HEK293 (cell line): ENCODE data around the gene RAP1GAP.

ENCODE experiments used
- MEIS1 ChIP-seq: sonication (generic); formaldehyde crosslinking; IDR thresholded peaks from 2 replicates; pipeline ENCODE4 v1.8.1; 2022; ENCODE audit warnings: missing genetic modification reagents, mild to moderate bottlenecking, borderline replicate concordance
- ZBTB26 ChIP-seq: fragments of 450-650 bp; formaldehyde crosslinking; optimal IDR thresholded peaks from 2 replicates; pipeline ENCODE3; 2016; ENCODE audit warnings: missing biosample characterization, mild to moderate bottlenecking, missing genetic modification characterization
- ZBTB8A ChIP-seq: fragments of 450-650 bp; formaldehyde crosslinking; IDR thresholded peaks from 2 replicates; pipeline ENCODE4 v1.5.1; 2016; ENCODE audit warnings: missing biosample characterization, missing genetic modification characterization
- ZNF121 ChIP-seq: fragments of 450-650 bp; formaldehyde crosslinking; IDR thresholded peaks from 2 replicates; pipeline ENCODE4 v1.5.1; 2016; ENCODE audit warnings: missing biosample characterization, missing genetic modification characterization
- ZNF16 ChIP-seq: fragments of 450-650 bp; formaldehyde crosslinking; IDR thresholded peaks from 2 replicates; pipeline ENCODE4 v1.5.1; 2016; ENCODE audit warnings: low read depth, missing biosample characterization, missing genetic modification characterization
- ZNF174 ChIP-seq: fragments of 450-650 bp; formaldehyde crosslinking; IDR thresholded peaks from 2 replicates; pipeline ENCODE4 v1.5.0; 2017; ENCODE audit warnings: missing biosample characterization, mild to moderate bottlenecking, missing genetic modification characterization
- ZNF23 ChIP-seq: fragments of 450-650 bp; formaldehyde crosslinking; IDR thresholded peaks from 2 replicates; pipeline ENCODE4 v1.5.1; 2016; ENCODE audit warnings: missing biosample characterization, missing genetic modification characterization, borderline replicate concordance
- ZNF549 ChIP-seq: fragments of 450-650 bp; IDR thresholded peaks from 2 replicates; pipeline ENCODE4 v1.5.1; 2018; ENCODE audit warnings: missing biosample characterization, missing genetic modification characterization, mild to moderate bottlenecking, inconsistent platforms, moderate library complexity
- ZNF629 ChIP-seq: fragments of 450-650 bp; formaldehyde crosslinking; IDR thresholded peaks from 2 replicates; pipeline ENCODE4 v1.5.1; 2017; ENCODE audit warnings: missing biosample characterization, missing genetic modification characterization
- ZNF707 ChIP-seq: fragments of 450-650 bp; formaldehyde crosslinking; IDR thresholded peaks from 2 replicates; pipeline ENCODE4 v1.5.1; 2016; ENCODE audit warnings: missing biosample characterization, missing genetic modification characterization
- TF ChIP-seq, protein P1 (sequence below): fragments of 450-650 bp; formaldehyde crosslinking; IDR thresholded peaks from 2 replicates; pipeline ENCODE4; 2016; ENCODE audit warnings: missing biosample characterization, missing genetic modification characterization
- TF ChIP-seq, protein P2 (sequence below): fragments of 450-650 bp; formaldehyde crosslinking; IDR thresholded peaks from 2 replicates; pipeline ENCODE4 v1.5.1; 2016; ENCODE audit warnings: missing biosample characterization, missing genetic modification characterization
- TF ChIP-seq, protein P3 (sequence below): fragments of 450-650 bp; formaldehyde crosslinking; IDR thresholded peaks from 2 replicates; pipeline ENCODE4 v1.5.1; 2016; ENCODE audit warnings: missing biosample characterization, missing genetic modification characterization

- no peak for TF ChIP-seq ZNF174 (tag by site-specific recombination)
- TF ChIP-seq, protein P1, sequence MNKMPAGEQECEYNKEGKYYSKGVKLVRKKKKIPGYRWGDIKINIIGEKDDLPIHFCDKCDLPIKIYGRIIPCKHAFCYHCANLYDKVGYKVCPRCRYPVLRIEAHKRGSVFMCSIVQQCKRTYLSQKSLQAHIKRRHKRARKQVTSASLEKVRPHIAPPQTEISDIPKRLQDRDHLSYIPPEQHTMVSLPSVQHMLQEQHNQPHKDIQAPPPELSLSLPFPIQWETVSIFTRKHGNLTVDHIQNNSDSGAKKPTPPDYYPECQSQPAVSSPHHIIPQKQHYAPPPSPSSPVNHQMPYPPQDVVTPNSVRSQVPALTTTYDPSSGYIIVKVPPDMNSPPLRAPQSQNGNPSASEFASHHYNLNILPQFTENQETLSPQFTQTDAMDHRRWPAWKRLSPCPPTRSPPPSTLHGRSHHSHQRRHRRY (tag by site-specific recombination), result no peak
- TF ChIP-seq, protein P2, sequence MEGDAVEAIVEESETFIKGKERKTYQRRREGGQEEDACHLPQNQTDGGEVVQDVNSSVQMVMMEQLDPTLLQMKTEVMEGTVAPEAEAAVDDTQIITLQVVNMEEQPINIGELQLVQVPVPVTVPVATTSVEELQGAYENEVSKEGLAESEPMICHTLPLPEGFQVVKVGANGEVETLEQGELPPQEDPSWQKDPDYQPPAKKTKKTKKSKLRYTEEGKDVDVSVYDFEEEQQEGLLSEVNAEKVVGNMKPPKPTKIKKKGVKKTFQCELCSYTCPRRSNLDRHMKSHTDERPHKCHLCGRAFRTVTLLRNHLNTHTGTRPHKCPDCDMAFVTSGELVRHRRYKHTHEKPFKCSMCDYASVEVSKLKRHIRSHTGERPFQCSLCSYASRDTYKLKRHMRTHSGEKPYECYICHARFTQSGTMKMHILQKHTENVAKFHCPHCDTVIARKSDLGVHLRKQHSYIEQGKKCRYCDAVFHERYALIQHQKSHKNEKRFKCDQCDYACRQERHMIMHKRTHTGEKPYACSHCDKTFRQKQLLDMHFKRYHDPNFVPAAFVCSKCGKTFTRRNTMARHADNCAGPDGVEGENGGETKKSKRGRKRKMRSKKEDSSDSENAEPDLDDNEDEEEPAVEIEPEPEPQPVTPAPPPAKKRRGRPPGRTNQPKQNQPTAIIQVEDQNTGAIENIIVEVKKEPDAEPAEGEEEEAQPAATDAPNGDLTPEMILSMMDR, result no peak
- TF ChIP-seq ZNF707 (tag by site-specific recombination), result no peak
- no peak for TF ChIP-seq MEIS1
- TF ChIP-seq ZNF16, result no peak
- TF ChIP-seq ZNF549 (tag by site-specific recombination), result no peak
- TF ChIP-seq, protein P3, sequence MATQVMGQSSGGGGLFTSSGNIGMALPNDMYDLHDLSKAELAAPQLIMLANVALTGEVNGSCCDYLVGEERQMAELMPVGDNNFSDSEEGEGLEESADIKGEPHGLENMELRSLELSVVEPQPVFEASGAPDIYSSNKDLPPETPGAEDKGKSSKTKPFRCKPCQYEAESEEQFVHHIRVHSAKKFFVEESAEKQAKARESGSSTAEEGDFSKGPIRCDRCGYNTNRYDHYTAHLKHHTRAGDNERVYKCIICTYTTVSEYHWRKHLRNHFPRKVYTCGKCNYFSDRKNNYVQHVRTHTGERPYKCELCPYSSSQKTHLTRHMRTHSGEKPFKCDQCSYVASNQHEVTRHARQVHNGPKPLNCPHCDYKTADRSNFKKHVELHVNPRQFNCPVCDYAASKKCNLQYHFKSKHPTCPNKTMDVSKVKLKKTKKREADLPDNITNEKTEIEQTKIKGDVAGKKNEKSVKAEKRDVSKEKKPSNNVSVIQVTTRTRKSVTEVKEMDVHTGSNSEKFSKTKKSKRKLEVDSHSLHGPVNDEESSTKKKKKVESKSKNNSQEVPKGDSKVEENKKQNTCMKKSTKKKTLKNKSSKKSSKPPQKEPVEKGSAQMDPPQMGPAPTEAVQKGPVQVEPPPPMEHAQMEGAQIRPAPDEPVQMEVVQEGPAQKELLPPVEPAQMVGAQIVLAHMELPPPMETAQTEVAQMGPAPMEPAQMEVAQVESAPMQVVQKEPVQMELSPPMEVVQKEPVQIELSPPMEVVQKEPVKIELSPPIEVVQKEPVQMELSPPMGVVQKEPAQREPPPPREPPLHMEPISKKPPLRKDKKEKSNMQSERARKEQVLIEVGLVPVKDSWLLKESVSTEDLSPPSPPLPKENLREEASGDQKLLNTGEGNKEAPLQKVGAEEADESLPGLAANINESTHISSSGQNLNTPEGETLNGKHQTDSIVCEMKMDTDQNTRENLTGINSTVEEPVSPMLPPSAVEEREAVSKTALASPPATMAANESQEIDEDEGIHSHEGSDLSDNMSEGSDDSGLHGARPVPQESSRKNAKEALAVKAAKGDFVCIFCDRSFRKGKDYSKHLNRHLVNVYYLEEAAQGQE (tag by site-specific recombination), result peak; percentile 77
- TF ChIP-seq ZBTB26 (tag by site-specific recombination), result no peak
- no peak for TF ChIP-seq ZBTB8A (tag by site-specific recombination)
- TF ChIP-seq ZNF629 (tag by site-specific recombination), result no peak
- no peak for TF ChIP-seq ZNF23 (tag by site-specific recombination)
- no peak for TF ChIP-seq ZNF121 (tag by site-specific recombination)
Measured at GRCh38 chr1:21594501-21594900, 74.7 kb downstream of the RAP1GAP start.
